ENCODE data around the gene MRPS16.

Gene MRPS16

DNA sequence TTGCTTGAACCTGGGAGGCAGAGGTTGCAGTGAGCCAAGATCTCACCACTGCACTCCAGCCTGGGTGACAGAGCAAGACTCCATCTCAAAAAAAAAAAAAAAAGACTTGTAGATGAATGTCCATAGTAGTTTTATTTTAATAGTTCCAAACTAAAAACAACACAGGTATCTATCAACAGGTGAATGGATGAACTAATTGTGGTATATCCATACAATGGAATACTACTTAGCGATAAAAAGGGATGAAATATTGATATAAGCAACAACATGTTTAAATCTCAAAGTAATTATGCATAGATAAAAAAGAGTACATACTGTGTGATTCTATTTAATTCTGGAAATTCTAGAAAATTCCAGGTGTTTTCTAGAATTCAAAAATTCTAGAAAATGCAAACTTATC, 37.5 kb upstream of the MRPS16 start:
- no peaks in the 10 kb centered on the region for H3K27me3 ChIP-seq (ENCODE audit: low read length)
- H3F3A ChIP-seq (ENCODE audit: insufficient read depth) = no peaks in the 10 kb centered on the region
- no peaks in the 10 kb centered on the region for H4K20me1 ChIP-seq (ENCODE audit: low read depth, low read length)
- peaks cover 2% of the 10 kb centered on the region; the same call in 1 of the 2 replicates for H3K36me3 ChIP-seq (ENCODE audit: low read length)
- H2AFZ ChIP-seq (ENCODE audit: low read depth, low read length, severe bottlenecking) = no peak overlapping the region
- no peak overlapping the region for H3K4me3 ChIP-seq (ENCODE audit: insufficient read depth, low read length, poor library complexity, severe bottlenecking)
- H3K9ac ChIP-seq (ENCODE audit: low read length) = no peak overlapping the region
- no peaks in the 10 kb centered on the region for H3K9me3 ChIP-seq (ENCODE audit: insufficient read depth, low read length)
- H3K4me2 ChIP-seq (ENCODE audit: low read depth, low read length, poor library complexity, severe bottlenecking) = no peak overlapping the region
- H3K27ac ChIP-seq (ENCODE audit: low read depth, low read length) = no peak overlapping the region
- H3K79me2 ChIP-seq (ENCODE audit: insufficient read depth, low read length) = no peaks in the 10 kb centered on the region
- no peak for TF ChIP-seq EZH2phosphoT487 (conservative IDR thresholded peaks at IDR 0.05; ENCODE audit: low read length)
- TF ChIP-seq, protein P1, sequence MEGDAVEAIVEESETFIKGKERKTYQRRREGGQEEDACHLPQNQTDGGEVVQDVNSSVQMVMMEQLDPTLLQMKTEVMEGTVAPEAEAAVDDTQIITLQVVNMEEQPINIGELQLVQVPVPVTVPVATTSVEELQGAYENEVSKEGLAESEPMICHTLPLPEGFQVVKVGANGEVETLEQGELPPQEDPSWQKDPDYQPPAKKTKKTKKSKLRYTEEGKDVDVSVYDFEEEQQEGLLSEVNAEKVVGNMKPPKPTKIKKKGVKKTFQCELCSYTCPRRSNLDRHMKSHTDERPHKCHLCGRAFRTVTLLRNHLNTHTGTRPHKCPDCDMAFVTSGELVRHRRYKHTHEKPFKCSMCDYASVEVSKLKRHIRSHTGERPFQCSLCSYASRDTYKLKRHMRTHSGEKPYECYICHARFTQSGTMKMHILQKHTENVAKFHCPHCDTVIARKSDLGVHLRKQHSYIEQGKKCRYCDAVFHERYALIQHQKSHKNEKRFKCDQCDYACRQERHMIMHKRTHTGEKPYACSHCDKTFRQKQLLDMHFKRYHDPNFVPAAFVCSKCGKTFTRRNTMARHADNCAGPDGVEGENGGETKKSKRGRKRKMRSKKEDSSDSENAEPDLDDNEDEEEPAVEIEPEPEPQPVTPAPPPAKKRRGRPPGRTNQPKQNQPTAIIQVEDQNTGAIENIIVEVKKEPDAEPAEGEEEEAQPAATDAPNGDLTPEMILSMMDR (IDR thresholded peaks at IDR 0.05; ENCODE audit: insufficient read depth, low read length, poor library complexity, severe bottlenecking) = no peak
- H3K9me2 ChIP-seq (replicated peaks; ENCODE audit: insufficient read depth, low read length) = no peaks in the 10 kb centered on the region

DNA sequence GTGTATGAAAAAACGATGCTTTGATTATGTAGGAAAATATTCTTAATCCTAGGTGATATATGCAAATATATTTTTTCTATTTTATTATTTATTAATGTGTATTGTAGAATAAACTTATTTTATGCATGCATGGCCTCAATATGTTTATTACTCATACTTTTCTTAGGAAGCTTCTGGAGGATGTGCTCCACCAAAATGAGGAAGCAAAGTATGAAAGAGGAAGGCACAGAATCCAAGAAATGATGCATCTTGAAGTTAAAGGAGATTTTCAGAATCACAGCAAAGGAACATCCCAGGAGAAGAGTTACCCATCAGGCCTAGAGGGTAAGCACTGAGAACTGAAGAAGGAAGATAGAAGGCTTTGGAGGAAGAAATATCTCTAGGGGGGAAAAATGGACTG, 35.0 kb upstream of the MRPS16 start:
- no peaks in the 10 kb centered on the region for H3K27me3 ChIP-seq (ENCODE audit: low read length)
- H3K36me3 ChIP-seq (ENCODE audit: low read length) = peaks cover 2% of the 10 kb centered on the region; the same call in 1 of the 2 replicates
- no peaks in the 10 kb centered on the region for H3K9me3 ChIP-seq (ENCODE audit: insufficient read depth, low read length)
- no peaks in the 10 kb centered on the region for H3K9me2 ChIP-seq (replicated peaks; ENCODE audit: insufficient read depth, low read length)
- H3K27ac ChIP-seq (ENCODE audit: low read depth, low read length) = no peak overlapping the region
- no peaks in the 10 kb centered on the region for H3F3A ChIP-seq (ENCODE audit: insufficient read depth)
- no peaks in the 10 kb centered on the region for H4K20me1 ChIP-seq (ENCODE audit: low read depth, low read length)
- no peak overlapping the region for H3K9ac ChIP-seq (ENCODE audit: low read length)
- TF ChIP-seq, protein P1 (IDR thresholded peaks at IDR 0.05; ENCODE audit: insufficient read depth, low read length, poor library complexity, severe bottlenecking) = no peak
- no peak for TF ChIP-seq EZH2phosphoT487 (conservative IDR thresholded peaks at IDR 0.05; ENCODE audit: low read length)
- no peak overlapping the region for H3K4me2 ChIP-seq (ENCODE audit: low read depth, low read length, poor library complexity, severe bottlenecking)
- H3K79me2 ChIP-seq (ENCODE audit: insufficient read depth, low read length) = no peaks in the 10 kb centered on the region
- H2AFZ ChIP-seq (ENCODE audit: low read depth, low read length, severe bottlenecking) = no peak overlapping the region
- no peak overlapping the region for H3K4me3 ChIP-seq (ENCODE audit: insufficient read depth, low read length, poor library complexity, severe bottlenecking)

DNA sequence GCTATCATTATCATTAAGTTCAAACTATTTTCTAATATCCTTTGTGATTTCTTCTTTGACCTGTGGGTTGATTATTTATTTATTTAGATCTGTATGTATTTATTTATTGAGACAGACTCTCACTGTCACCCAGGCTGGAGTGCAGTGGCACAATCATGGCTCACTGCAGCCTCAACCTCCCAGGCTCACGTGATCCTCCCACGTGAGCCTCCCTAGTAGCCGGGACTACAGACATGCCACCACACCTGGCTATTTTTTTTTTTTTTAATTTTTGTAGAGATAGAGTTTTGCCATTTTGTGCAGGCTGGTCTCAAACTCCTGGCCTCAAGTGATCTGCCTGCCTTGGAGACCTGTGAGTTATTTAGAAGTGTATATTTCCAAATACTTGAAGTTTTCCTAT, 28.7 kb upstream of the MRPS16 start:
- no peaks in the 10 kb centered on the region for H4K20me1 ChIP-seq (ENCODE audit: low read depth, low read length)
- H3K36me3 ChIP-seq (ENCODE audit: low read length) = no peaks in the 10 kb centered on the region
- no peaks in the 10 kb centered on the region for H3K79me2 ChIP-seq (ENCODE audit: insufficient read depth, low read length)
- H3K9me3 ChIP-seq (ENCODE audit: insufficient read depth, low read length) = no peaks in the 10 kb centered on the region
- H3K9ac ChIP-seq (ENCODE audit: low read length) = no peak overlapping the region
- H3K27me3 ChIP-seq (ENCODE audit: low read length) = no peaks in the 10 kb centered on the region
- TF ChIP-seq, protein P1 (IDR thresholded peaks at IDR 0.05; ENCODE audit: insufficient read depth, low read length, poor library complexity, severe bottlenecking) = no peak
- TF ChIP-seq EZH2phosphoT487 (conservative IDR thresholded peaks at IDR 0.05; ENCODE audit: low read length) = no peak
- H3K4me3 ChIP-seq (ENCODE audit: insufficient read depth, low read length, poor library complexity, severe bottlenecking) = no peak overlapping the region
- H3F3A ChIP-seq (ENCODE audit: insufficient read depth) = no peaks in the 10 kb centered on the region
- H3K27ac ChIP-seq (ENCODE audit: low read depth, low read length) = no peak overlapping the region
- H3K9me2 ChIP-seq (replicated peaks; ENCODE audit: insufficient read depth, low read length) = no peaks in the 10 kb centered on the region
- no peak overlapping the region for H3K4me2 ChIP-seq (ENCODE audit: low read depth, low read length, poor library complexity, severe bottlenecking)
- H2AFZ ChIP-seq (ENCODE audit: low read depth, low read length, severe bottlenecking) = no peak overlapping the region
